ENCODE data around the gene ATP8B1.

GRCh38 chr18:57677262-57678211 is 125.6 kb downstream of the ATP8B1 start:
- TF ChIP-seq ELK3 (CRISPR knock-in tag; IDR thresholded peaks at IDR 0.05), result no peak
- TF ChIP-seq CTCF (IDR thresholded peaks at IDR 0.05 in 2 of 3, conservative IDR thresholded peaks at IDR 0.05 in 1 of 3; ENCODE audit: insufficient read depth in 2 of 3, low read depth in 1 of 3, low read length in 3 of 3), result no peak
- TF ChIP-seq ATF7 (IDR thresholded peaks at IDR 0.05), result no peak
- TF ChIP-seq EZH2 (IDR thresholded peaks at IDR 0.05; ENCODE audit: borderline replicate concordance, low read depth, low read length), result no peak
- no peak for TF ChIP-seq ESRRA (IDR thresholded peaks at IDR 0.05; ENCODE audit: borderline replicate concordance, low read depth)
- TF ChIP-seq KDM1A (IDR thresholded peaks at IDR 0.05), result no peak
- TF ChIP-seq ZZZ3 (IDR thresholded peaks at IDR 0.05), result no peak
- TF ChIP-seq THAP12 (CRISPR knock-in tag; IDR thresholded peaks at IDR 0.05), result no peak
- TF ChIP-seq MEF2A (IDR thresholded peaks at IDR 0.05; ENCODE audit: control insufficient read depth, low read depth, low read length), result no peak
- TF ChIP-seq CREB3 (tag; conservative IDR thresholded peaks at IDR 0.05; ENCODE audit: low read depth), result no peak
